AG10803 (cell line): ENCODE measurements around the gene CYB561D2.

Experiments
- DNase-seq: peaks from one replicate; pipeline ENCODE4 v3.0.0; 2010; ENCODE audit warnings: low read depth
- H3K4me3 ChIP-seq: 2 replicates; pipeline ENCODE4 v1.5.1; 2011; ENCODE audit warnings: mild to moderate bottlenecking, low read length, control low read depth
- CTCF ChIP-seq: conservative IDR thresholded peaks from 2 replicates; pipeline ENCODE4 v1.5.1; 2011; ENCODE audit warnings: mild to moderate bottlenecking, low read length, control low read depth, inconsistent platforms

Gene CYB561D2

DNA sequence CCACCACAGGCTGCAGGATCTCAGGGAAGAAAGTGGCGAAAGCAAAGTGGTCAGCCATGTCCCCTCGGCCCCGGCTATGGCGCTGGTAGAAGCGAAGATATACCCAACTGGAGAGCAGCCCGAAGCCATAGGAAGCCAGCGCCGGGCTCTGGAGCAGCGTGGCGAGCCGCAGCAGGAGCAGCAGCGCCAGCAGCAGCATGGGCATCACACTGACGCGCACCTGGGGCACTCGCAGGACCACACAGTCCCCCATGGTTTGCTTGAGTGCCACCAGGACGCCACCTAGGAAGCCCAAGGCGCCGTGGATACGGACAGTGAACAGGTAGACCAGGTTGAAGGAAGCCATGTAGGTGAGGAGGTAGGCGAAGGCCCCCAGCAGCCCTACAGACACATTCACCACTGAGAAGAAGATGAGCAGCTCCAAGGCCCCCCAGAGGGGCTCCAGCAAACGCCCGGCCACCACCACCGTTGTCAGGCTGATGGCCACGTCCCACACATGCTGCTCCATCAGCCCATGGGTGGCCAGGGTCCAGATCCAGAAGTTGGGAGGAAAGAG lies 7.8 kb downstream of the CYB561D2 start:
- H3K4me3 ChIP-seq, result peak overlapping the region; percentile 97
- no peak for TF ChIP-seq CTCF
- DNase-seq, result no peak

DNA sequence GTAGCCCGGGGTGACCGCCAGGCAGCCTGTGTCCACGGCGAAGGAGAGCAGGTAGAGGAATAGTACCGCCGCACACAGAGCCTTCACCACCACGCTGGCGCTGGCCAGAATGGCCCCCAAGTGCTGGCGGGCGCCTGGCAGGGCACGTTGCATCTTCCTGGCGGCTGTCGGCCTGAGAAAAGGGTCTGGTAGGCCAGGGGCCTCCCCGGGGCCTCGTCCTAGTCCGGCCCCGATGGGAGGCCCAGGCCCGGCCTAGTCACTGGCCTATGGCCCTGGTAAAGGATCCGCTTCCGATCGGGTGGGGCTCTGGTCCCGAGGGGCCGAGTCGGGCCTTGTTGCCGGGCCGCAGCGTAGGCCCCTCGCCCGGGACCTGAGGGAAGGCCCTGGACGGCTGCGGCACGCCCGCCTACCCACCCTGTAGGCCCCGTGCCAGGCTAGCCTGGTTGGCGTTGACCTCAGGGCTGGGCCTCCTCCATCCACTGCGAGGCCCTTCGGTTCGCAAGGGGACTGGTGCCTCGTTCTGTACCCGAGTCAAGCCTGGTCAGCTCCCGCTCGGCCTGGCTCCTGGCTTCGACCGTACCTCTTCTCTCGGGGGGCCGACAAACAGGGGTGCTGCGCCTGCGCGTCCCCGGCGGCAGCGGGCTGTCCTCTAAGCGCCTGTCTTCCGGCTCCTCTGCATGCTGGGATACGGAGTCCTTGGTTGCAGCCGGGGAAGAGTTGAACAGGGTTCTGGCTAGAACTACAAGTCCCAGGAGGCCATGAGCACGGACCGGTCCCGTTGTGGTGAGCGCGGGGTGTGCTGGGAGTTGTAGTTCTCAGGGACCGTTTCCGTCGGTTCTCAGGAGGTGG lies 8.5 kb downstream of the CYB561D2 start, which contains the start of gene TMEM115:
Gene TMEM115, minus strand, starts transcription at position 611 of the 849 bp plus-strand sequence. Its CDS starts 458 bp downstream, at position 153.
- peak; percentile 99 for DNase-seq
- no peak for TF ChIP-seq CTCF
- peak within 1 kb of the TSS; percentile 97 for H3K4me3 ChIP-seq

GRCh38 chr3:50359760-50360110 lies 9.1 kb downstream of the CYB561D2 start:
- TF ChIP-seq CTCF, result no peak
- H3K4me3 ChIP-seq, result peak overlapping the region; percentile 35
- no peak for DNase-seq

DNA sequence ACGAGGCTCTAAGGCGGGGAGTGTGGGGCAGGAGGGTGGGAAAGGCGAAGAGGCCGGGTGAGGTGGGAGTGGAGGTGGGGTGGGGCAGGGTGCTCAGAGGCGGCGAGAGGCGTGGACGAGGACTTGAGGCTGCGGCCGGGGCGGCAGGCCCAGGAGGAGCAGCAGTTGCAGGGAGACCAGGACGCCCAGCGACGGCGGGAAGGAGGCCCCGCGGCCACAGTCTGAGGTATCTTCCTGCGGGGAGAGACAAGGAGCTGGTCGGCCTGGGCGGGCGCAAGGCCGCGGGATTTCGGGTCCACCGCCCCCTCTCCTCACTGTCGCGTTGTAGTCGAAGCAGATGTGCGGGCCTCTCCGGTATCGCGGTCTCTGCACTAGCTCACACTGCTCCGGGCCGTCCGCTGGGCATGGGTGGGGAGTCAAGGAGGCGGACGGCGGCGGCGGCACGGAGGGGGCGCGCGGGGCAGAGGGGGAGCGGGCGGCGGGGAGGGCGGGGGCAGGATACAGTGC lies 14.0 kb downstream of the CYB561D2 start:
- H3K4me3 ChIP-seq, result peak overlapping the region; percentile 56
- peak; percentile 21 for DNase-seq
- no peak for TF ChIP-seq CTCF

GRCh38 chr3:50365080-50365841 lies 14.6 kb downstream of the CYB561D2 start:
- peak; percentile 45 for DNase-seq
- peak overlapping the region; percentile 56 for H3K4me3 ChIP-seq

DNA sequence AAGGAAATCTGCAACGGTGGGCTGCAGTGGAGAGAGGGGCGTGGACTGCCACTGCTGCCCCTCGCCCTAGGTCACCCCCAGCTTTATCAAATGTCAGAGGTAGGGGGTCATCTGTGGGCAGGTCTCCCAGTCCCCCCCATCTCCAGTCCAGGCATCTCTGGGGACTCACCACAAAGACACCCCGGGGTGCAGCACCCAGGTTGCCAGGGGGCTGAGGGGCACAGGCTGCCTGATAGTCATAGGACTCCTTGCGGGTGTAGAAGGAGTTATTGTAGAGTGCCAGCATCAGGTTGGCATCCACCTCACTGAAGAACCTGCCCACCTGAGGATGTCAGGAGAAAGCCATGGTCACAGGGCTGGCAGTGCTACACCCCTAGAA lies 15.2 kb downstream of the CYB561D2 start:
- no peak overlapping the region for H3K4me3 ChIP-seq
- DNase-seq, result no peak
- TF ChIP-seq CTCF, result no peak

More at GRCh38 chr3:50365080-50365841, 14.6 kb downstream of the CYB561D2 start:
- TF ChIP-seq CTCF, result no peak
